HG02938 (cell line): ENCODE results near the gene CBX2.

Experiments
- ATAC-seq: cut with Tn5 transposase; IDR thresholded peaks from one replicate; pipeline ENCODE4 v1.9.1; 2021; ENCODE audit warnings: mild to moderate bottlenecking, moderate library complexity; ENCODE audit not compliant: unreplicated experiment

Gene CBX2

DNA sequence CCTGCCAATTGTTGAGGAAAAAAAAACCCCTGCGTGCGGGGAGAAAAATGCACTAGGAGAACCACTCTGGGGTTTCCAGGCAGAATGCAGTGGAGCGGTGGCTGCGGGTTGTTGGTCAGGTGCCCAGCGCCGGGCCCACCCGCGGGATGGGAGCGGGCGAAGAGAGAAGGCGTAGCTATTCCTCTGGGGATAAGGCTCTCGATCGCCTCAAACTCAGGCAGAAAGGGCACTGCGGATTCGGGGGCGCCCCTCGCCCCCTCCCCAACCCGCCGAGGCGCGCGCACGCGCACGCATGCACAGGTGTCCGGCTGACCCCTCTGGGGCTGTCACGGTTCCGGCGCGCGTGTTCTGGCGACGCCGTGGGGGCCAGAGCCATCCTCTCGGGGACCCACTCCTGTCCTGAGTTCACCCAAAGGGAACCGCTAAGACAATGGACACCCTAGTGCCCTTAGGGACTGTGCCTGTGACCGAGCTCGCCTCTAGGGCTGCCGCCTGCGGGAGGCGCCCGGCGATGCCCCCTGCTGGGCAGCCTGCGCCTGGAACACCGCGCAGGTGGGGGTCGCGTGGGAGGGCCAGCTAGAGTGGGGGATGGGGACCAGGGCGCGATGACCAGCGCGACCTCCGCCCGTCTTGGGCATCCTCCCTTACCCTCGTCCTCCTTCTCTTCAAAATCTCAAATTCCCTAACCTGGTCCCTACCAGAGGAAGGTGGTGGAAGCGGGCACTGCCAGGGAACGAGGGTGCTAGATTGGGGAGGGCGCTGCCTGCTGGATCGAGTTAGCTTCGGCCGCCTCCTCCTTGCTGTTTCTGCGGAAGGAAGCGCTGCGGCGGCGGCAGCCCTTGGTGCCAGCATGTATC is 33.3 kb downstream of the CBX2 start:
- ATAC-seq, result no peak

DNA sequence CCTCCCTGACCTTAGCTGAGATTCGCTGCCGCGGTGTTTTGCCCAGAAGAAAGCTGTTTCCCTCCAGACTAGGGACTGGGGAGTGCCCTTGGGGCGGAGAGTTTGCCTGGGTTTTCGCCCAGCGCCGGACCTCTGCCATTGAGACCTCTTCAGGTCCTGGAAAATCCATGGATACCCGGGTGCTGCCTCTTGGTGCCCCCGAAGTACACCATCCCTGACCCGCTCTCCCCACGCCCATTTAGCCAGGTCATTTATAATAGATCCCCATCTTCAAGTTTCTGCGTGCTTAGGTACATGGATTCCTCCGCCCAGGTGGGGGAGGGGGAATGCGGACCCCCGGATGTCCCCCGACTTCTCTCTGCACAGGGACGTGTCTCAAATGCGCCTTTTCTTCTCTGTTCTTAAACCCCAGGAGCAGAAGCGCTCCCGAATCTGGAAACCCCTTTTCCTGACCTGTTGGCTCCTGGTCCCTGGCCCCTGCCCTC is 34.0 kb downstream of the CBX2 start:
- no peak for ATAC-seq

DNA sequence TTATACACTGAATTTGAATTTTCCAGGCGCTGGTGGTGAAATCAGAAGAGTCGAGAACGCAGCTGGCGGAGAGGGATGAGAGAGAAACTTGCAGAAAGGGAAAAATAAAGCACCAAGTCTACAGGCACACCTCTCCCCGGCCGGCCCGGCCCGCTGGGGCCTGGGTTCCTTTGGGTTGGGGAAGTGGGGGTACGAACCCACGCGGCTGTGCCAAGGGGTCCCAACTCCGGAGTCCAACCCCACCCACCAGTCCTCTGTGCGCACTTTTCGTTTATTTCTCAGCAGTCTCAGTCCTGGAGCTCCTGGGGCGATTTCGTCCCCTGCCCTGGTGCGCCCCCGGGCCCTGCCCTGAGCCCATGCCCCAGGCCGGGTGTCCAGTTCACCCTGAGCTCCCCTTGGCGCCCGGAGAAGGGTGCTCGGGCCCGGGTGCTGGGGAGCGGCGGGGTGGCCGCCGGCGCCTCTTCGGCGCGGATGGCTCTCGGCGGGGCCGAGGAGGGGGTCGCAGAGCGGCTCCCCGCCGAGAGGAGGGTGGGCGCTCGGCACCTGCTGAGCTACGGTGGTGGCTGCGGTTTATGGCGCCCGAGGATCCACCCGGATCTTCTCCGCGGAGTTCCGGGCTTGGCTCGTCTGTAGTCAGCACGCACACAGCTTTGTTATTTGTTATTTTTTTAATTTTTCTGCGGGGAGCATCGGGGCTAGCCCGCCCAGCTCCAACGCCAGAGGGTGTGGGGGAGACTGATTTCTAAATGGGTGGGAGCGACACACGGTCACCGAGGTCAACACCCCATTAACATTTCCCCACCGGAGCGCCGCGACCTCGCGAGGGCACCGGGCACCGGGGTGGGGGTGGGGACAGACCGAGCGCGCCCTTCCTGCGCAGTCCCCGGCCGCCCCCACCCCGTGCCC is 34.7 kb downstream of the CBX2 start:
- ATAC-seq, result no peak

DNA sequence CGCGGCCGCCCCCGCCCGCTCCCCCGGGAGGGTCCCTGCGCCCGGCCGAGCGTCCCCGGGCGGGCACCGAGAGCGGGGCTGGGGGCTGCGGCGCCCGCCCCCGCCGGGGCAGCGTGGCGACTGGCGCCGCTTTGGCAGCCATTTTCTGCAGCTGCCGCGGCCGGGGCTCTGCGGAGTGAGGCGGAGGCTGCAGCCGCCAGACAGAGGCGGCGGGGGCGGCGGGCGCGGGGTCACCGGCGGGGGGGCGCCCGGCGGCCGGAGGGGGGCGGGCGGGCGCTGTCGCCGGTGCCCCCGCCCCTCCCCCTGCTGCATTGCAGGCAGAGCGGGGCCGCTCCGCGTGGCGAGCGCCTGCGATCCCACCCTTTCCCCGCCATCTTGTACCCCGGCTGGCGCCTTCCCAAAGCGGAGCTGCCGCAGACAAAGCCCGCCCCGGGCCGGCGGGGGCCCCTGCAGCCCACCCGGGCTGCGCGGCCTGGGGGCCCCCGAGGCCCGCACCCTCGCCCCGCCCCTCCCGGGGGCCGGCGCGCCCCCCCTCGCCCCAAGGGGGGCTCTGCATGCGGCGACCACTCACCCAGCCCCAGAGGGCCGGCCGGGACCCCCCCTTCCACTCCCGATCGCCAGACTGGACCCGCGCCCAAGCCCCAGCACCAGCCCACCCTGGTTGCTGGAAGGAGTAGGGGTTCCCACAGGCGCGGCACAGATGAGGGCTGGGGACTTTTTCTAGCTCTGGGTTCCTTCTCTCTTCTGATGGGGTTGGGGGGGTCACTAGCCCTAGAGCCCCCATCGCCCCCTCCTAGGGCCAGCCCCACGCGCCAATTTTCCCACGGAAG is 35.6 kb downstream of the CBX2 start:
- no peak for ATAC-seq

DNA sequence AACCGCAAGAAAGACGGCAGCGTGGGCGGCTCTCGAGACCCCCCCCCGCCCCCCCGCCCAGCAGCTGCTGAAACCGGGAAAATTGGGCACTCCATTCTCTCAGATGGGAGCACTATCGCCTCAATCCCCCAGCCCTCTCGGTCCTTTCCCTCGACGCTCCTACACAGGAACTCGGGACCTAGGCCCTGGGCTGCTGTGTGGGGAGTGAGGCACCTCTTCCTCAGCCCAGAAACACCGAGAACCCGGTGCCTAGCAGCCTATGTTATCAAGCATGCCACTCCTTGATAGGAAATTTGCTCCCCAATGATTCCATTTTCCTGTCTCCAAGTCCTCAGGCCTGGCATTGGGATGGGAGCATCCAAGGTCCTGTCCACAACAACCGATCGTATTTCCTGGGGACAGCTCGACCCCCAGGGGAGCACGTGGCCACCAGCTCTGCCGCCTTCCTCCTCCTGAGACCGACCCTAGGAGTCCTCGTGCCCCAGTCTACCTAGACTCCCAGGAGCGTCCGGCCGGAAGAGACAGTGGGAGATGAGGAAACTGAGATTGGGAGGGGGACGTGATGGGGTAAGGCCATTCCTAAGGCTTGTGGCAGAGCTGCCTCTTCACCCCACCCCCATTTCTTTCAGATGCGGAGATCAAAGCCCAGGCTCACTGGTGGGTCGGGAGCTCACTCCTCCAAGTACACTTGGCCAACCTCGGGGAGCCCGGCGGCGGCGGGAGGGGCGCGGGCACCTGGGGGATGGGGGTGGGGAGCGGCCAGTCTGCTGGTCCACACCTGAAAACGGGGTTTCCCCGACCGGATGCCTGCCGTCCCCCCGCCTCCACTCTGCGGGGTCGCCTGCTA is 36.4 kb downstream of the CBX2 start:
- no peak for ATAC-seq

DNA sequence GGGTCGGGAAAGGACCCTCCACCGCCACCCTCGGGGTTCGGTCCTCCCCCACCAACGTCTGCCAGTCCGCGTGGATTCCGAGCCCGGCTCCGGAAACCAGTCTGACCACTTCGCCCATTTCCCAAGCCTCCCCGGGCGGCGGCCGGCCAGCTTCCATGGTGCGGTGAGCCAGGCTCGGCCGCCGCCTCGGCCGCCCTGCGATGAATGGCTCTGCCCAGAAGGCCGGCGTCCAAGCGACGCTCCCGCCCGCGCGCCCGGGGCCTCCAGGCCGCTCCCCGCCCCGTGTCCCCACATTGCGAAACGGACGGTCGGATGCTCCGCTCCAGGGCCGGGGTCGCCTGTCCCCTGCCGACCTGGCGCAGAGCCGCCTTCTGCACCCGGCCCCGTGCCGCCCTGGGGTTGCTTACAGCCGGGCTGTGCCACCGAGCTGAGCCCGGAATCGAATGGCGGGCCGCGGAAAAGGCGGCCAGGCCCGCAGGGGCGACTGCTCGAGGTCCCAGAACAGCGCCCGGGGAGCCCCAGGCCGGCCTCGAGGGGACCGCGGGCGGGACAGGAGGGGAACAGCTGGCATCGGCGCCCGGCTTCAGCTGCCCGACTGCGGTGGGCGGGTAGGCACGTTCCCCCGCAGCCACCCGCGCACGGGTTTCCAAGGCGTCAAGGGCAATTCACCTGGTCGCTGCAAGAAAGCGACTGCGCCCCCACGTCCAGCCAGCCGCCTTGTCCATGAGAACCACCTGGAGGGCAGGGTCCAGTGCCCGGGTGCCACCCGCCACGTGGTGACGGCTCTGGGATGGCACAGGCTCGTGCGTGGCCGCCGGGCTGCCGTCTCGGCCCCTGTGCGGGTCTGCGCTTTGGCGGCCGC is 37.3 kb downstream of the CBX2 start:
- no peak for ATAC-seq

- no peak for ATAC-seq
These were observed 38.0 kb downstream of the CBX2 start for GRCh38 chr17:79815836-79816461.

- ATAC-seq, result no peak
These were observed 40.2 kb downstream of the CBX2 start for GRCh38 chr17:79818026-79818758.

DNA sequence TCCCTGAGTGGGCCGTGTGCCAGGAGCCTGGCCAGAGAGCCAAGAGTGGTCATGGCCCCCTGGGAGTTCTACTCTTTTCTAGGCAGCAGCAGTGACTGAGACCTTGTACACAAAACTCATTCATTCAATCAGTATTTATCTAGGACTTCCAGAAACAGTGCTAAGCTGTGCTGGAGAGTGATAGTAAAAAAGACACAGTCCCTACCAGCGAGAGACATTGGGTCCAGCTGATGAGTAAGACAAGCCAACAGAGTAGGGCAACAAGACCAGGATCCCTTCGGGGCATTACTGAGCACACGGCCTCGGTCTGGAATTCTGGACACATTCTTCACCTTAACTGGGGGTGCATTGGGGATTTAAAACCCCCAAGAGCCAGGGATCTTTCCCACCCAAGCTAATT is 41.1 kb downstream of the CBX2 start:
- ATAC-seq, result no peak

DNA sequence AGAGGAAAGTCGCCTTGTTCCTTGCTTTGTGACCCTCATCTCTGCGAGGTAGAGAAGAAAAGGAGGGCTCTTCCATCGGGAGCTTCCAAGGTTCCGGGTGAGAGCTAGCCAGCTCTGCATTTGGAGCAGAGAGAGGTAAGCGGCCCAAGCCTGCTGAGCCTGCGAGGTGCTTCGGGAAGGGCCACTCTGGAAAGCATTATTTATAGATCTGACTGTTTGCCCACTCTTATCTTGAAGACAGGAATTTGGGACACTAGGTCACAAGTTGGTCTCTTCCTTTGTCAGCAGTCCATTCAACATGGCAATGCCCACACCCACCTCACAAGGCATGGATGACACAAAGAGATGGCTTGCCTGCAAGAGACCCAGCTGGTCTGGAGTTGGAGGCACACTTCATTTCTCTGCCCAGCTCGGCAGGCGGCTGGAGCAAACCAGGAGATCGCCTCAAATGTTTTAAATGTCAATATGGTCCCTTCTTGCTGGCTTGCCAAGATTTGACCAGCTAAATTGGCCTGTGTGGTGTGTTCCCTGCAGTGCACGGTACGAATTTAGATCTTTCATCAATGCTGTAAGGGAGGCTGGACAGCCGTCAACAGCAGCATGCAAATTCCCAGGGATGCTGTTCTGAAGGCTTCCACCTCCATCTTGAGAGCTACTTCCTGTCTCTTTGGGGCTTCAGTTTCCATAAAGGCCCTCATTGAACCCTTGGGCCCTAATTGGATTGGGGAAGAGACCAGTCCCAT is 41.8 kb downstream of the CBX2 start:
- no peak for ATAC-seq

DNA sequence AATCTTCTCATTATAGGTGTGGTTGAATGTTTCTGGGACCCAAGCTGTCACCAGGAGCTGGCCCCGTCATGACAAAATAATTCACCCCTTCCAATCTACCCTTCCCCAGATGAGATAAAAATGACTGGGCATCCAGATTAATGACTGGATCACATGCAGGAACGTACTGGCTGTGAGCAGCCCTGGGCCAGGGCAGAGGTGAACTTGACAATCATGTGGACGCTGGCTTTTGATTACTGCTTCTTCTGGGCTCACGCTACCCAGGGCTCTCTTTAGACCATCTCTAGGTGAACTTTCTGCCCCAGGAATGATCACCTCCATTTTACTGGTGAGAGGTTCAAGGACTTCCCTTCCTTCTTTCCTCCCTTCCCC is 43.0 kb downstream of the CBX2 start:
- no peak for ATAC-seq

GRCh38 chr17:79821331-79822095 is 43.6 kb downstream of the CBX2 start:
- ATAC-seq, result no peak

GRCh38 chr17:79822583-79823124 is 44.7 kb downstream of the CBX2 start:
- ATAC-seq, result no peak

GRCh38 chr17:79824234-79824633 is 46.3 kb downstream of the CBX2 start:
- ATAC-seq, result no peak

DNA sequence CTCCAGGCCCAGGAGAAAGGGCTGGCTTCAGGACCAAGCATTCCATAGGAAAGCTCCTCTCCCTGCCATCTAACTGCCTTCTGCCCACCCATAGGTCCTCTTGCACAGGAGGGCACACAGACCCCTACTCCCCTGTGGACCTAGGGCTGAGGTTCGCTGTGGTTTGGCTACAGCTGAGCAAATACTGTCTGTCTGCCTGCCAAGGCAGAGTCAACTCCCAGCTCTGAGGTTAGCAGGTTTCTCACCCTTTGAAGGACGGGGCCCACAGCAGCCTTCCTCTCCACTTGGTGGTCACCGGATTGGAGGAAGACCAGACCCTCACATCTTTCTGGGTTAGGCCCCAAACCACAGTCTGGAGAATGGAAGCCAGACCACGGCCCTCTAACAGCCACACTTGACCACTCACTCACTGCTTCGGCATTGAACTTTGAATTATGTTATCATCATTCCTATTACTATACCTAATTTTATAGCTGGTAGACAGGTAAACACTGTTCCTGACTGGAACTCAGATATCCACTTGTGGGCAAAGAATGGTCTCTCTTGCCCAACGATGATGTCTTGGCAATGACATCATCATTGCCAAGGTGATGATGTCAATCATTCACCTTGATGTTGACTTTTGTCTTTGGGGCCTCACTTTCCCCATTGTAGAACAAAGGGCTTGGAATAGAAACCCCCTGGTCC is 47.1 kb downstream of the CBX2 start:
- no peak for ATAC-seq

GRCh38 chr17:79825580-79825921 is 47.6 kb downstream of the CBX2 start:
- no peak for ATAC-seq
